GM11168 (cell line): Measurements from ENCODE around the gene GAB2.

Source experiments
- in situ Hi-C: fragments of 300-500 bp; cut with MboI; formaldehyde crosslinking; loops from one replicate; pipeline ENCODE4 v1.12.0; 2022; ENCODE audit warnings: low sequenced_read_pairs; ENCODE audit not compliant: unreplicated experiment

The GAB2 gene

DNA sequence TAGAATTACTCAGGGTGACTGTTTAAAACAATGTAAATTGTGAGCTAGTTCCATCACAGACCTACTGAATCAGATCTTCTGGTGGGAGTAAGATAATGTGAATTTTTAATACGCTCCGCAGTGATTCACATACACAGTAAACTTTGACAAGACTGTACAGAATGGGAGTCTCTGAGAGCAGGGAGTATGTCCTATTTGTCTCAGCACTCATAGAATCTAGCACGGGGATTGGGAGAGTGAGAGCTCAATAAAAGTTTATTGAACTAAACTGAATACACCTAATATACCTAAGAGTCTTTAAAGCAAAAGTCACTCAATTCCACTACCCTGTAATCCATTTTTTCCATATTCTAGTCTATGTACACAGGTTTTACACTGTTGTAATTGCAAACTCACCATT, 11.2 kb upstream of the GAB2 start:
- in situ Hi-C loops = loop anchor here (10.0 kb wide), 1 partner anchor 204 kb away; no protein-coding TSS in a partner anchor

DNA sequence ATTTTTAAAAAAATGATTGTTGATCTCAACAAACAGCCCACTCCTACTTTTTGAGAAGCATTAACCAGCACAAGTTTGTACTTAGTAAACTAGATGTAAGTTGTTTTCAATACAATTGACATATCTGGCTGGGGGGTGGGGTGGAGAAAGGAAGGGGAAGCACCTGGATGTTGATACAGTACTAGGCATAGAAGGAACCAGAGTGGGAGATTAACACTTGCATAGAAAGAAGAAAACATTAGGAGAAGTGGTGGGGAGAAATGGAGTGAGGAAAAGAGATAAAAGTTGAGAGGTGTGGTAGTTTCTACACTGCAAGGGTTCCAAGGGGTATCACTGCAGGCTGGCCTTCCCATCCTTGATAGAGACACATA, 10.6 kb upstream of the GAB2 start:
- in situ Hi-C loops = loop anchor here (10.0 kb wide), 1 partner anchor 203 kb away; no protein-coding TSS in a partner anchor

- in situ Hi-C loops = loop anchor here (10.0 kb wide), 1 partner anchor 203 kb away; no protein-coding TSS in a partner anchor
Measured at GRCh38 chr11:78427615-78428265, 10.1 kb upstream of the GAB2 start.

- in situ Hi-C loops = loop anchor here (10.0 kb wide), 1 partner anchor 202 kb away; no protein-coding TSS in a partner anchor
Measured at GRCh38 chr11:78426845-78427244, 9.2 kb upstream of the GAB2 start.

DNA sequence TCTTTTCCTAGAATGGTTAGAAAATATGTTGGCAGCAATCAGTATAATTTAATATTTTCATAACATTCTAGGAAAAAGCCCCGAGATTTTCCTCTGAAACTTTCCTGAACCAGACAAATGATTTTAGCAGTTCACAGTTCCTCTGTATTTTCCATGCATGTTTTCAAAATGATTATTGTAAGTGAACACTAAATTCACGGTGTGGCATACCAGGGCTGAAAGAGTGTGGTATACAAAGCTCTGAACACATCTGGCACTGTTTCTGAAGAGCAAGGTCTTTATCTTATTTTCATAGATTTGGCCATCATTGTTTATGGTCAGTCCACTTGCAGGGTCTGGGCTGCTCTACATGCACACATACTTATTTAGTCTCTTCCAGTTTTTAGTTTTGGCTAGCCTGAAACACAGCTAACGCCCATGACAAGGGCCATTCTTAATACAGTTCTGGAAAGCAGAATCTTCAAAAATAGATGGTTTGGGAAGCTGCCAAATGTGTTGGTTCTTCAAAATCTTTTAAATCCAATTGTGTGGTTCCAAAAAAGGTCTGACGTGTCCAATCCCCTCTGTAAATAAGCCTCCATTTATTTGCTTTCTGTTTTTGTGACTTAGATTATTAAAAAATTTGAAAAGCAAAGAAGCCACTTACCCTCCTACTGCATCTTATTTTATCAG, 7.9 kb upstream of the GAB2 start:
- in situ Hi-C loops = loop anchor here (10.0 kb wide), 1 partner anchor 201 kb away; no protein-coding TSS in a partner anchor

- in situ Hi-C loops = loop anchor here (10.0 kb wide), 1 partner anchor 200 kb away; no protein-coding TSS in a partner anchor
Measured at GRCh38 chr11:78424334-78425270, 7.0 kb upstream of the GAB2 start.

GRCh38 chr11:78423241-78423640, 5.6 kb upstream of the GAB2 start:
- in situ Hi-C loops = loop anchor here (10.0 kb wide), 1 partner anchor 198 kb away; no protein-coding TSS in a partner anchor

DNA sequence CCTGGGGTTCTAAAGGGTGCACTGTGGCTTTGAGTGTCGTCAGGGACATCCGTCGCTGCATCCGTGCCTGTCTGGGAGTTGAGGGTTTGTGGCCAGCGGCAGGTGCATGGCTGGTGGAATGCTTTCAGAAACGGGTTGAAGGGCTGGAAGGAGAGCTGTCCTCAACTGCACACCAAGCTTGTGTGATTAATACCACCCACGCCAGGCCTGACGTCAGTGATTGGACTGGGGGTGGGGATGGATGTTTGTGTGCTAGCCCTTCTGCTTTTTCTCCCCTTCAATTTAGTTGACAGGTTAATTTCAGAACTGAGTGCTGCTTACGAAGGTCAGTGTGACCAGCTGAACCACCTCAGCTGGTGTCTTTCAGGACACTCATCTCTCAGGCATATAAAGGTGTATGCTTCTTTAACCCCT, 3.2 kb upstream of the GAB2 start:
- in situ Hi-C loops = loop anchor here (10.0 kb wide), 1 partner anchor 196 kb away; no protein-coding TSS in a partner anchor

GRCh38 chr11:78420255-78420764, 2.7 kb upstream of the GAB2 start:
- in situ Hi-C loops = loop anchor here (10.0 kb wide), 1 partner anchor 196 kb away; no protein-coding TSS in a partner anchor

- in situ Hi-C loops = loop anchor here (5.0 kb wide), 1 partner anchor 143 kb away; no protein-coding TSS in a partner anchor
Measured at GRCh38 chr11:78419327-78419726, 1.7 kb upstream of the GAB2 start.

- in situ Hi-C loops = loop anchor here (5.0 kb wide), 1 partner anchor 144 kb away; no protein-coding TSS in a partner anchor
Measured at GRCh38 chr11:78418584-78419211, 1.1 kb upstream of the GAB2 start.

- in situ Hi-C loops = loop anchor here (5.0 kb wide), 1 partner anchor 144 kb away; no protein-coding TSS in a partner anchor
Measured at GRCh38 chr11:78417888-78418583, 416 bp upstream of the GAB2 start.

DNA sequence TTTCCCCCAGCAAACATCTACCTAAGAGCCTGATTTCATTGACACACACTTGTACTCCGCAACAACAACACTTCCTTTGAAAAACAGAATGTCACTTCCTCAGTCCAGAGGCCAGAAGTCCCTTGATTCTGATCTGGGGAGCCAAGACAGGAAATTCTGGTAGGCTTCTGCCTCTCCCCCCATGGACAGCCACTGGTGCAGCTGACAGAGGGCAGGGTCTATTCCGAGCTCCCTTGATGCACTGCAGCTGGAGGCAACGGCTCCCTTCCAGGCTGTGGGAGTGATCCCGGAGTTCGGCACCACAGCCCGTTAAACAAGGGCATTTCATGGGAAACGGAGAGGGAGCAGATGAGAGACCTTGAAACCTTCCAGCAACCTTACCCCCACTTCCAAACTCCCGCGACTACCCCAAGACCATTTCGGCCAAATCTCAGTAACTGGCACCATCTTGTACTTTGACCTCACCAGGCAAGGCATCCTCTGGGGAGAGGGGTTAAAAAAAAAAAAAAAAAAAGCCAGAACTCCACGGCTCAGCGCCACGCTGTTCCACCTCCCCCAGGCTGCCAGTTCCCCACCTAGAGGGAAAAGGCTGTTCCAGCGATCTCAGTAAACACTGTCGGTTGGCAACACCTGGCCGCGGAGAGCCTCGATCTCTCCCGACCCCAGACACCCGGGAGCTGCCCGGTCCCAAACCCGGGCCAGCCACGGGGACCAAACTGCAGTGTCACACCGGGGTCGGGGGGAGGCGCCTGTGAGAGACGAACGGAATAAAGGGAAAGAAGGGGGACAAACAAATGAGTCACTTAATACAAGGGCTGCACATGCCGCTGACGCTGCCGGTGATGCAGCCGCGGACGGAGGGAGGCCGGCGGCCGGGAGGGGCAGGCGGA, 1.1 kb downstream of the GAB2 start:
- in situ Hi-C loops = loop anchor here (5.0 kb wide), 1 partner anchor 146 kb away; no protein-coding TSS in a partner anchor

GRCh38 chr11:78415338-78415737, 2.3 kb downstream of the GAB2 start:
- in situ Hi-C loops = loop anchor here (5.0 kb wide), 1 partner anchor 147 kb away; no protein-coding TSS in a partner anchor

- in situ Hi-C loops = loop anchor here (5.0 kb wide), 1 partner anchor 148 kb away; no protein-coding TSS in a partner anchor
Measured at GRCh38 chr11:78414321-78415051, 3.1 kb downstream of the GAB2 start.

GRCh38 chr11:78408619-78409018, 9.0 kb downstream of the GAB2 start:
- in situ Hi-C loops = no loop called here
